ENCODE measurements around the gene TRAF3IP1. TPM values are rescaled to one million over a fixed set of nuclear protein-coding genes. Genes with fewer than 3 reads are reported as not detected.
"Not testable (repeated sequence)": the region's sequence is repeated elsewhere in the genome, so short reads cannot be mapped to it uniquely, and the experiment has no call there.

TRAF3IP1 gene, protein sequence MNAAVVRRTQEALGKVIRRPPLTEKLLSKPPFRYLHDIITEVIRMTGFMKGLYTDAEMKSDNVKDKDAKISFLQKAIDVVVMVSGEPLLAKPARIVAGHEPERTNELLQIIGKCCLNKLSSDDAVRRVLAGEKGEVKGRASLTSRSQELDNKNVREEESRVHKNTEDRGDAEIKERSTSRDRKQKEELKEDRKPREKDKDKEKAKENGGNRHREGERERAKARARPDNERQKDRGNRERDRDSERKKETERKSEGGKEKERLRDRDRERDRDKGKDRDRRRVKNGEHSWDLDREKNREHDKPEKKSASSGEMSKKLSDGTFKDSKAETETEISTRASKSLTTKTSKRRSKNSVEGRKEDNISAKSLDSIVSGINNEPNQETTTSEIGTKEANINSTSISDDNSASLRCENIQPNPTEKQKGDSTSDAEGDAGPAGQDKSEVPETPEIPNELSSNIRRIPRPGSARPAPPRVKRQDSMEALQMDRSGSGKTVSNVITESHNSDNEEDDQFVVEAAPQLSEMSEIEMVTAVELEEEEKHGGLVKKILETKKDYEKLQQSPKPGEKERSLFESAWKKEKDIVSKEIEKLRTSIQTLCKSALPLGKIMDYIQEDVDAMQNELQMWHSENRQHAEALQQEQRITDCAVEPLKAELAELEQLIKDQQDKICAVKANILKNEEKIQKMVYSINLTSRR
- total RNA-seq (2014; rRNA removed; shearing (Covaris generic)): 3.2 and 12.7 TPM in 2 replicates

DNA sequence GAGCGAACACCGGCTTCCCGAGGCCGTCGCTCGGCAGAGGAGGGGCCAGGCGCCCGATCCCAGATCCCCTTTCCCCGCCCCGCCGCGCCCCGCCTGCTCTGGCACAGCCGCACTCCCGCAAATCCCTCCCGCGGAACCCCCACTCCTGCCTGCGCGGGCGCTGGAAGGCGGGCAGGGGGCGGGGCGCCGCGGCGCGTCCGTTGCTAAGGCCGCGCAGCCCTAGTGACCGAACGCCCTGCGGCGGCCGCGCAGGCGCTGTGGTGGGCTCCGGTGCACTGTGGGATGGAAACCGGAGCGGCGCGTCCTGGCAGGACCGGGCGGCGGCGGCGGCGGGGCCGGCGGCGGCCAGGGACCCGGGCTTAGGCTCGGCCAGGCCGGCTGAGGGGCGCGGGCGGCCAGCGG is at the start of gene TRAF3IP1:
Gene TRAF3IP1, plus strand, starts transcription at position 273 of the 402 bp plus-strand sequence. CDS start 145 bp downstream, outside the sequence.
- peak; percentile 82 for DNase-seq (ENCODE audit: low read depth)

DNA sequence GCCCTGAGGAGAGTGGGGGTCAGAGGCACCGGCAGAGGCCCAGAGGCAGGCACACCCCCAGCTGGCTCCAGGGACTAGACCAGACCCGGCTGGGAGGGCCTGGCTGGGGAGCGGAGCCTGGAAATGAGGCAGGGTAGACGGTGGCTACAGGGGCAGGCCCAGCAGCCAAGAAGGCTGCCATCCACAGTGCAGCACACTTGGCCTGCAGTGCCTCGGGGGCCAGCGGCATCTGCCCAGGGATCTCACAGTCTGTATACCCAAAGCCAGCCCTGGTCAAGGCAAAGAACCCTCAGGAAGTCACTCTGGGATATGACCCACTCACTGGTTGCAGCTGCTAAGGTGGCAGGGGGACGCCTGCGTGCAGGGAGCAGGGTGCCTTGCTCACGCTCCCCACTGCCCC is 49.7 kb upstream of the TRAF3IP1 start:
- no peak for DNase-seq (ENCODE audit: low read depth)

DNA sequence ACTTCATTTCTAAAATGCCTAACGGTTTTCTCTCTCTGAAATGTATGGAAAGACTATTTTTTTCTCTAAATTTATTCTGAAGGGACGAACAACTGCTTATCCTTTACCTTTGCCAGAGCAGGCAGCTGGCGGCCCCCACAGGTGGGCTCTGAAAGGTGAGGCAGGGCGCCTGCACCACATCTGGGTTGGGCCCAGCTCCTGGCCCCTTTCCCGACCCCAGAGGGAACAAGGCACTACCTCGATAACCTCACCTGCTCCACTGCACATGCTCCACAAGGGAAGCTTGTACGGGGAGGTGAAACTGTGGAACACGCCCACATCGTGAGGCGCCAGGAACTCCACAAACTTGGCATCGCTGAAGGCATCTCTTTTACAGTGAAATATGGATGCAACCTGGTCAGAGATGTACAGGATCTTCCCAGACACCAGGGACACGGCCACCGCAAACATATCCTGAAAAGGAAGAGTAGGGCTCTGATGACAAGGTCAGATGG is 49.2 kb upstream of the TRAF3IP1 start:
- no peak for DNase-seq (ENCODE audit: low read depth)

DNA sequence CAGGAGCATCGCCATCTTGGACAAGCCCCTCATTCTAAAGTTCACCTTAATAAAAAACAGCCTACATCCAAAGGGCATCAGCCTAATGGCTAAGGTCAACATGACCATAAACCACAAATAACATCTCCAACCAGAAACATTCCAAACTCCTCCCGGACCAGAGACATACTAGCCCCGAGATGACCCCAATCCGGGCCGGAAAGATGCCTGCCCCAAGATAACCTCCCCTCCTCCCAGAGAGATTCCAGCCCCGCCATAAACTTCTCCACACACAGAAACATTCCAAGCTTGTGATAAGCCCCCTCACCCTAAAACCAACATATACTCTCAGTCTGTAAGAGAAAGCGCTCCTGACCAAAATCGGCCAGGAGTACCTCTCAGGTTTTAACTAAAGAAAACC is 48.6 kb upstream of the TRAF3IP1 start:
- DNase-seq (ENCODE audit: low read depth): not testable (repeated sequence)

DNA sequence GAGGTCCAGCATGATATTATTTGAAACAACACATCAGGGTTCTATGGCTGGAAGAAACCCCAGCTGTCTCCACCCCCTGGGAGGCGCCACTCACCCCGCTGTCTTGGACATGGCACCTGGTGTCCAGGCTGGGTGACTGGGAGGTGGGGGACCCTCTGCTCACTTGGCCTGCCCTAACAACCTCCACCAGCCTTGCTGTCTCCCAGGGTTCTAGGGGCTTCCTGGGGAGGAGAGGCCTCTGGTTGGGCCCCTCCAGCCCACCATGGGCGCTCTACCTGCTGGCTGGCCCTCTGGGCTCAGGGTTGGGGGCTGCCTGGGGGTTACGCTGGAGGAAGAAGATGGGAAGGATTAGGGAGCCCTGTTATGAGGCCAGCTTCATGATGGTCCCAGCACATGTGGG is 48.2 kb upstream of the TRAF3IP1 start:
- DNase-seq (ENCODE audit: low read depth): no peak

DNA sequence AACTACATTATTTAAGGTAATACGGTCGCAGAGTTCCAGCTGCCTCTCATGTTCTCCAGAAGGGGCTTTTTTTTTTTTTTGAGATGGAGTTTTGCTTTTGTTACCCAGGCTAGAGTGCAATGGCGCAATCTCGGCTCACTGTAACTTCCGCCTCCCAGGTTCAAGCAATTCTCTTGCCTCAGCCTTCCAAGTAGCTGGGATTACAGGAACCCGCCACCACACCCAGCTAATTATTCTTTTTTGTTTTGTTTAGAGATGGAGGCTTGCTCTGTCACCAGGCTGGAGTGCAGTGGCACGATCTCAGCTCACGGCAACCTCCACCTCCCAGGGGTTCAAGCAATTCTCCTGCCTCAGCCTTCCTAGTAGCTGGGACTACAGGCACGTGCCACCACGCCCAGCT is 46.9 kb upstream of the TRAF3IP1 start:
- not testable (repeated sequence) for DNase-seq (ENCODE audit: low read depth)

DNA sequence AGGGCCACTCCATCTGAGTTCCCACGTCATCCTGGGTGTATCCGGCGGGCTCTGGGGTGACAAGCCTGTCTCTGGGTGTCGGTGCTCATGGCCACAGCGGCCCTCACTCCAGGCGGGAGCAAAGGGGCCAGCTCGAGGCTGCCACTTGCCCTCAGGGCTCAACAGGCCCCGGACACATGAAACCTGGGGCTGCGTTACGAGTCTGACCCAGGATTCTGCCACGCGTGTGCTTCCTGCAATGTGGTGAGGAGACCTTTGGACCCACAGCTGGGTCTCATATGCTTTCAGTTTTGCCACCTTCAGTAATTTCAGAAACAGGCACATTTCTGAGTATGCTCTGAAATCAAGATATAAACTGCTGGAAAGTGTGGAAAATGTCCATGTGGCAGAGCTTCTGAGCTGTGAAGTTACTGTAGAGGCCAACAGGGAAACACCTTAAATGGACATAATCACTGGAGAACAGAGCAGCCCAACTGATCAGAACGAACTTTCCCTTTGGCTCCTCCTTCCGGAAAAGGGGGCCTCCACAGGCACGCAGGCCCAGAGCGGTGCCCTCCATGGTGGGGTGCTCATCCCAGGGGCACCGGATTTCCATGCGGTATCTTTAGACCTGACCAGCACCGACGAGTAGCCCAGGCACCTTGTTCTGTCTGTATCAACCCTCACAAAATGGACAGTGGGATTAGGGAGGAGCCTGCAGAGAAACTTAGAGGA is 46.0 kb upstream of the TRAF3IP1 start:
- DNase-seq (ENCODE audit: low read depth): no peak

DNA sequence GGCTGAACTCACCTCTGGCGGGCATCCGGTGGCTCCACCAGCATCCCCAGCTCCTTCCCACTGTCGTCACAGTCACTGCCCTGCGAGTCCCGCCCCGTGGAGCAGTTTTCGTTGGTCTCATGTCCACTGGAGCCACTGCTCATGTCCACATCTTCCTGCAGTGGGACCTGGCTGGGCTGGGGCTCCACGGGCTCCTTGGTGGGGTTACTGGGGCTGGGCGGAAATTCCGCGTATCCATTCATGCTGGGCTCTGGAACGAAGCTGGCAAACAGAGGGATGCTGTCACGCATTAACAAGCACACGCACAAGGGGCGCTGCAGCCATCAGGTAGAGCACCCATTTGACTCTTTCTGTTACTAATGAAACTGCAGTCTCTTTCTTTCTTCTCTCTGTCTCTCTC is 42.6 kb upstream of the TRAF3IP1 start:
- no peak for DNase-seq (ENCODE audit: low read depth)

DNA sequence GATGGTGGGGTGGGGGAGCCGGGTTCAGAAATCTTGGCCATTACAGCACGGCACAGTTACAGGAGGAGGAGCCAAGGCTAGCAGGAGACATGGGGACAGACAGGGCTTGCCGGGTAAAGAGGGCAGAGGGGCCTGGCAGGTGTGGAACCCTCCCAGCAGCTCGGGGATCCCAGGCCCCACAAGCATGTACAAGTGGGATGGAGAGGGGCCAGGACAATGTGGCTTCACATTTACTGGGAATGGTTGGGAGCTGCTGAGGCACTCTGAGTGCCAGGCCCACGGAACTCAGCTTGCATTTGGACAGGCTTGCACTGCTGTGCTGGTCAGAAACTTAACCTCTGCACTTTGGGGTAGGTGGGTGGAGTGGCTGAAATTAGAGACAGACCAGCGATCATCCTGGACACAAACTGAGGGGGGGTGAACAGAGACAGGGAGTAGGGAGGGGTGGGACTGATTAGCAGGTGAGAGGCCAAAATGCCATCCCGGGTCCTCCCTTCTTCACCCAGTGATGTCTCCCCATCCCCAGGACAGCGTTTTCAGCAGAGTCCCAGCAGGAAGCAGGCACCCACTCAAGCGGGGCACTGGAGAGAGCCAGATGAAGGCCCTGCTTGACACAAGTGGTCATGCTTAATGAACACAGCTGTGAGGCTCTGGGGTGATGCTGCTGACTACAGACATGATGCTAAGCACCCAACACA is 41.5 kb upstream of the TRAF3IP1 start:
- no peak for DNase-seq (ENCODE audit: low read depth)

DNA sequence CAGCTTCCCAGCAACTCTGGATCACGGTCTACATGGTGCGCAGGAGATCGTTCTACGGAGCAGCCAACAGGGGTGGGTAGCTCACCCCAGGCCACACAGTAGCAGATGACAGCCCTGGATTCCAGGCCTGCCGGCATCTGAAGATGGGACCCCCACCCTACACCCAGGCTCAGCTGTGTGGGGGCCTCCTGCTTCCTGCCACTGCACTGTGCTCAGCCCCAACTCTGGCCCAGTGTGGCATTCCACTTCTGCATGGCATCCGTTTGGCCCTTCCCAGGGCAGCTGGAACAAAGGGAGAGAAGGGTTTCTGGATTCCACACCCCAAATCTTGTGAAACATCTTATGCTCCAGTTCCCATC is 41.0 kb upstream of the TRAF3IP1 start:
- no peak for DNase-seq (ENCODE audit: low read depth)

DNA sequence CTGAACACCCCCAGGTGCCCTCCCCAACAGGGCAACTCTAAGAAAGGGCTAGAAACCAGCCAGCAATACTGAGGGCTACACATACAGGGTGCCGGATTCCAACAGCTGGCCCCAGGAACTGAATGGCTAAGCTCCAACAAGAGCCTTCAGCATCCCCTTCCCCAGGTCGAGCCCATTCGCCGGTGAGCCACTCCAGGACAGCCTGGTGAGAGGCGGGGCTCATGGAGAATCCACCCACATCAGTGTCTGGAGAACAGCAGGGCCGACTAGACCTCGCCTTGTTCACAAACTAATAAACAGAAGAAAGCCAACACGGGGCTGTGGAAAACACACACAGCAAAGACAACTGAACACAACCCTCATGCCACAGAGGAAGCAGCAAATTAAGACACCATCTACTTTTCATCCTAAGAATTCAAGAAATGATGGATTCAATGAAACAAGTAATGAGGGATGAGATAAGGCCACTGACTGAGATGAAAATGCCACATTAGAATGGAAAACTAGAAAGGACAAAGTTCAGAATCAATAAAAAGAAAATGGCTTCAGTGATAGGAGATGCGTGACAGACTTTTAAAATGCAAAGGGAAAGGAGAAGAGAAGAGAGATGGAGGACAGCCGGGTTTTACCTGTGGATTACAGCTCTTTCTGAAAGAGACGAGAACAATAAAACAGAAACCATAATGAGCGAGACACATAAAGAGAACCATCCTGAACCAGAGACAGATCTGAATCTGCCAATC is 40.1 kb upstream of the TRAF3IP1 start:
- DNase-seq (ENCODE audit: low read depth): no peak

DNA sequence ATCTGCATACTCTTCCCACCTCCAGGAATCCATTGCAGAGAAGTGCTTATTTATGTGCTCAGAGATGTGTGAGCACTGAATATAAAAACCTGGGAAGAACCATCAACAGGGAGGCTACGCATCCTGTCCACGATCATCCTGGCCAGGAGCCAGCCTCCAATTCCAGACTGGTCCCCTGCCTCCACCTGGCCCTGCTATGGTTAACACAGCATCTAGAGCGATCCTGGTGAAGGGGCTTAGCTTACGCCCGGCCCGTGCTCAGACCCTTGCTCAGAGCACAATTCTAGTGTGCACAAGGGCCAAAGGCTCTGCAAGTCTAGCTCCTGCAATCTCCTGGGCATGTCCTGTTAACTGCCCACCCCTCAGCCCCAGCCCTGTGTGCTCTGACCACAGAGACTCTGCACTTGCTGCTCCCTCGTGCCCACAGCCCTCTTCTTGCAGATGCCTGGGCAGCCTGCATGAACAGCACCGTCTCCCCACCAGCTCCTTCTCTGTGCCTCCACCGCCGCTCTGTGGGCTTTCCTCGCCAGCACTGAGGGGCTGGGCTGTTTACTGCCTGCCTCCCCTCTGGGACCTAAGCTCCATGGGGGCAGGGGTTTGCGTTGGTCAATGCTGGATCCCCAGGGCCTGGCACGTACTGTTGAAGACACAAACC is 38.4 kb upstream of the TRAF3IP1 start:
- DNase-seq (ENCODE audit: low read depth): no peak

DNA sequence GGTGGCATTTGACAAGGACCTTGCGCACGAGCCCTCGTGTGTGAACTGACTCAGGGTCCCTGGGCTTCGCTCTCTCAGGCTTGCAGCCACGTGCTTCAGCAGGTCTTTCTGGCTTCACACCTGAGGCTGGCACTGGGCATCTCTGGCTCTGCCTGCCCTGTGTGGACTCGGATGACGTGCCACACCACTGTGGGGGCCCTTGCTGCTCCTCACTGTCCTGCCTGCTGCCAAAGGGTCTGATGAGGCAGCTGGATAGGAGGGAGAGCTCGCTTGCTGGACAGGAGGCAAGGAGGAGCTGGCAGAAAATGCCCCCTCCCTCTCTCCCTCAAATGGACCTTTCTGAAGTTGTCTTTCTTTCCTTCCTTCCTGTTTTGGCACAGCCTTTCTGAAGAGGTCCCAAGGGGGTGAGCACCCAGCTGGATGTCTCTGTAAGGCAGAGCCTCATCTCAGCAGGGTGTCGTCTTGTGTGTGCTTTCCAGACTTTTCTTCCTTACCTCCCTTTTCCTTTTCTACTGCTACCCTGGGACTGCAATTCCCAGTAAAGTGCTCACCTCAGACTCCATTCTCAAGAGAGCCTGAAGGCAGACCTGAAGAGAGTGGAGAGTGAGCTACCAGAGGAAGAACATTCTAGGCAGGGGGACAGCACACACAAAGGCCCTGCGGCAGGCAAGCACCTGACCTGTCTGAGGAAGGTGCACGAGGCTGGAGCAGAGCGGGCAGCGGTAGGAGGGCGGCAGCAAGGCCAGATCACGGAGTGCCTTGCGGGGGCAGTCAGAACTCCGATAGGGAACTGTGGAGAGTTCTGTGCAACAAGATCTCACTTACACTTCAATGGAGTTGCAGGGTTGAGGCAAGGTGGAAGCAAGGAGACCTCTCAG is 37.2 kb upstream of the TRAF3IP1 start:
- no peak for DNase-seq (ENCODE audit: low read depth)

DNA sequence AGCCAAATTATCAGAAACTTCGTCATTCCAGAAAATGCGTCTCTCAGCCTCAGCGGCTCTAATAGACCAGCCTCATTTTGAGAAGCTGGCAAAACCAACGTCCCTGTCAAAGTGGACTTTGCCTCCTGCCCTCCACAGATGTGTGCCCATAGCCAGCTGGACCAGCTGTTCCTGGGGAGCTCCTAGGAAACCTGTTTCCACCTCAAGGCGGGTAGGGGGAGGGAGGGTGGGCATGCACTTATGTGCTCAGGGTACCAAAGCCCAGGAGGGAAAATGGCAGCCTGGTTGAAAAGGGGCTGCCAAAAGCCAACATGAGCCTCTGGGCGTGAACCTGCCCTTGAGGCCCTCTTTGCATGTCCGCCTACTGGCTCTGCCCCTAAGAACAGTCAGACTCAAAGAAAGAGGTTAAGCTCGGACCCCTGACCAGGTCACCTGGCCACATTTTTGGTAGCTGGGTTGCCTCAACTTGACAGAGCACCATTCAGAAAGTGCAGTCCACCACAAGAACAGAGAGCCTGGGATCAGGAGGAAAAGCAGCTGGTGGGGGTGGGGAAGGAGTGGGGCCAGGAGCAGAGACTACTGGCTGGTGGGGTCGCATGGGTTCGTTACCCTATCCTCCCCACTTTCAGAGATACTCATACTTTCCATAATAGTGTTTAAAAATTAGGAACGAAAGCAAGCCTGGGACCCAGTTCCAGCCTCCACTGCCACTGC is 35.4 kb upstream of the TRAF3IP1 start:
- no peak for DNase-seq (ENCODE audit: low read depth)

DNA sequence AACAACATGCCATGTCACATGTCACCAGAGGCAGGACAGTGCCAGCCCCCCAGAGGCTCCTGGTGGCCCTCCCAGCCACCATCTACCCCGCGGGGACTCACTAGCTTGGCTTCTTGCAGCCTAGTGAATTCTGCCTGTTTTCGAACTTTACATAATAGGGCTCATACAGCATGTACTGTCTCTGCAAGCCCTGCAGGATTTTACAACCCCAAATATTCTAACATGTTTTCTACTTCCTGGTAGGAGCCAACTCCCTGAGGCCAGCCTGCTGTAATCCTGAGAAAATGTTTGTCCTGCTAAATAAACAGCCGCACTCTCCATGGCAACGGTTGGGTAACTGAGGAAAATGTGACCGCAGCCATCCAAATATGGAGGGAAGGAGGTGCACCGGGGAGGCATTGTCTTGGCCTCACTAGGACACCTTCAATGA is 34.6 kb upstream of the TRAF3IP1 start:
- DNase-seq (ENCODE audit: low read depth): peak; percentile 97

DNA sequence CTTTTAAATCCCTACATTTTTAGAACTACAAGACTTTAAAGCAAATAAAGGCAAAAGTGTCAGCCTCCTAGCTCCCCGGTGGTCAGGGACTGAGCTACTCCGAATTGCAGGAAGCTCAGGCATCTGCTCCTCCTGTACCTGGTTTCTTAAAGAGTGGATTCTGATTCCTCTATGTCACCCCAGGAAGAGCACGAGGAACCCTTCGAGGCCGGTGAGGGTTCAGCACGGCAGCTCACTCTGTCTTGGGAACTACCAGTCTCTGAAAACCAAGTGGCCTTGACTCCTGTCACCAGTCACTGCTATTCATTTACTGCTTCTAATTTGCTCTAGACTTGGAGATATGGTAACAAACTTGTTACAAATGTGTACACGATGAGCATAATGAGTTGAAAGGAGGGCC is 34.2 kb upstream of the TRAF3IP1 start:
- DNase-seq (ENCODE audit: low read depth): no peak

DNA sequence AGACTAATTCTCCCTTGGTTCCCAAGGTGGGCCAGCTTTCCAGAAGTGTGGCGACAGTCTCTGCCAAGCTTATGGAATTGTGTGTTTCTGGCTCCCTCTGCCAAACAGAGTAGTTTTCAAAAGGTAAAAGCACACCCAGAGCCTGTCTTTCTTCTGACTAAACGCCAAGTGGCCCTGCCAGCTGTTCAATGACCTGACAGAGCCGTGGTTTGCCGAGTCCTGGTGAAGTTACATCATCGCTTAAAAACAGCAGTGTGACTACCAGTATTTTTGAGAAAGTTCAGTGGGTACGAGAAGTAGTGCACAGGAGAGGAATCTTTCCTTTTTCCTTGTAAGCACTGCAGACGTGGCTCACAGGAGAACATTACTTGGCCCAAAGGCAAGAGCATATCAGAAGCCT is 33.8 kb upstream of the TRAF3IP1 start:
- peak; percentile 89 for DNase-seq (ENCODE audit: low read depth)

DNA sequence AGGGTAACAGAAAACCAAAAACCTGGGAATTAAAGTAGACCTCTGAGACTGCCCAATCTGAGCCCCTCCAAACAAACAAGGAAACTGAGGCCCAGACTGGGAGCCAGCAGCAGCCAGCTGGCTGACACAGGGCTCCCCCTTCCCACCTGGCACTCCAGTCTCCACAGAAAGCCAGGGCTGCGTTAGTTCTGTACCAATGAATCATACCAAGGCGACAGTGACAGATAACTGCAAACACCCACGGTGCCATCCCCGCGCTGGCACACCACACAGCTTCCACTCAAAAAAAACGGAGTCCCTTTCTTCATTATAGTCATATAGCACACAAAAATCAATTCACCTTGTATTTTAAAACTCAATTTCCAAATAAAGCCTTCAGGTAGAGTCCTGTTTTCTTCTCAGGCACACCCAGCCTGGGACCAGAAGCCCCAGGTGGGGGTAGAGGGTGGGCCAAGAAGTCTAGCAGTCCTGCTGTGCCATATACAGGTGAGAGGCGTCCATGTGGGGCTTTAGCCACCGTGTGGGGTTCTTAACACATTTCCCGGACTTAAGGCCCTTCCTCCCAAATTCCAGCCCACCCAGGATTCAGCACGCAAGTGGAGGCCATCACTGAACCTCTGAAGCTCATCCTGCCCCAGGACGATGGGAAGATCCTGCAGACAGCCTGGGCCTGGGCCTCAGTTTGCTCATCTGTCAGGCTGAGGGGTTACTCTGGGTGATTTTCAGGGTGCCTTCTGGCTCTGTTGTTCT is 33.2 kb upstream of the TRAF3IP1 start:
- DNase-seq (ENCODE audit: low read depth): peak; percentile 44

Data from M059J (cell line).